Measurements from ENCODE around the gene GJC3.
"Not testable (repeated sequence)": the region's sequence is repeated elsewhere in the genome, so short reads cannot be mapped to it uniquely, and the experiment has no call there.

The GJC3 gene

DNA sequence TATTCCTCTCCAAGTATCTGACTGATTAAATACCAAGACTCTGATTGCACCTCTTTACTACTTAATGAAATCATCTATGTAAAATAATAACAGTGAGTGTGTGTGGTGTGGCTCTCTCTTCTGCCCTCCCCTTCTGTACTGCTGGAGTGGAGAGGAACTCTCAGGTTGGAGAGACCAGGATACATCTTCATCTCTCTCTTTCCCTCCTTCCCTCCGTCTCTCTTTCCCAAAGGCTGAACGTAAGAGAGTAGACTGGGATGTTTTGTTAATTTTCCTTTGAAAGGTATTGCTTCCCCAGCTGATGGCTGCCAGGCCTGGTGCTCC, 272 bp upstream of the GJC3 start:
- FAIRE-seq, result no peak

DNA sequence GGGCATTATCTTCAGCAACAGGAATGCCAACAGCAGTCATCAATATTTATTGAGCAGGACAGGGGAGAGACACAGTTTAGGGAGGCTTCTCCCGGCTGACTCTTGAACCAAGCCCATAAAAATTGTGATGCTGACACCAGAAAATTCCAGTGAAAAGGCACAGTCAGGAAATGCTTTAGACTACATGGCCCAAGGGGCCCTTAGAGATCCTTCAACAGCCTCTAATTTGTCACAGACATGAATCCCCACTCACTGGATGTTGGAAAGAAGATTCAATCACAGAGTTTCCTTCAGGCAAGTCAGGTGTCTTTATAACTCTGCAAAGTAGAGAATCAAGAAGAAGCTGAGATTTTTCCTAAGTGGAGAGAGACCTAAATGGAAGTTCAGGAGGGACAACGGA, 1.2 kb downstream of the GJC3 start:
- no peak for FAIRE-seq

DNA sequence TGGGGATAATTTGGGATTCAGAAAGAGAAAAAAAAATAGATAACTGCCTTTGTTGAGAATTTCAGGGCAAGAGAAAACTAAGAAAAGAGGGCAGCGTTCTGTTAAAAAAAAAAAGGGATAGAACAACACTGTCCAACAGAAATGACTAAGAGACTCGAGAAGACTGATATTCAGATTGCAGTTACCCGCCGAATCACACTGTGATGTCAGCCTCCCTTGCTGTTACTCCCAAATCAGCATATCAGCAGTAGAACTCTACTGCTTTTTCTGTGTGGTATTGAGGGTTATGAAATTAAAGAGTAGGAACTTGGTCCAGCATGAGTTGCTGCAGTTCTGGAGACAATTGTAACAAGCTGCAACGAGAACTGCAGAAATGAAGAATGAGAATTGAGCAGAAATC, 1.9 kb downstream of the GJC3 start:
- FAIRE-seq, result no peak

DNA sequence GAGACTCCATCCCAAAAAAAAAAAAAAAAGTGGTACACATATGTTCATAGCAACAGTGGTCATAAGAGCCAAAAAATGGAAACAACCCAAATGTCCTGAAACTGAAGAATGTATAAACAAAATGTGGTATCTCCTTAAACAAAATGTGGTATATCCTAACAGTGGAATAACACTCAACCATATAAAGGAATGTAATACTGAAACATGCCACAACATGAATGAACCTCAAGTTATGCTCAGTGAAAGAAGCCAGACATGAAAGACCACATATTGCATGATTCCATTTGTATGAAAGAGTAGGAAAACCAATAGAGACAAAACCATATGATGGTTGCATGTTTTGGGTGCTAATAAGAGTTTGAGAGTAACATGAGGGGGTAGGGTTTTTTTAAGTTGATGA, 3.1 kb downstream of the GJC3 start:
- FAIRE-seq, result no peak

DNA sequence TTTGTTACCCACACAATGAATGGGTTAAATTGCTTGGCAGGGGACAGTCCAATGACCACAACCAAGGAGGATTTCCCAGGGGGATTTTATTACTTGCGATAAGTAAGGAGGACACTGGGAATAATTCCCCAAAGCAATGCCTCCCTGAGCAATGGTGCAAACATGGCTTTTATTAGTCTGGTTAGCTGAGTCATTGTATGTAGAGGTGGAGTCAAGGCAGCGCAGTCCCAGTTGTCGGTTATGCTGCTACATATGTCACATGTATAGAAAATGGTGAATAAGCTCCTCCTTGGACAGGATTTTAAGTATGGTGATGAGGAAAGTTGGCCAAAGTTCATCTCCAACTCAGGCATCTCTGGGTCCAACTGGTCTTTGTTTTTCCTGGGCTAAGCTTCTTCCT, 6.2 kb downstream of the GJC3 start:
- FAIRE-seq, result no peak

DNA sequence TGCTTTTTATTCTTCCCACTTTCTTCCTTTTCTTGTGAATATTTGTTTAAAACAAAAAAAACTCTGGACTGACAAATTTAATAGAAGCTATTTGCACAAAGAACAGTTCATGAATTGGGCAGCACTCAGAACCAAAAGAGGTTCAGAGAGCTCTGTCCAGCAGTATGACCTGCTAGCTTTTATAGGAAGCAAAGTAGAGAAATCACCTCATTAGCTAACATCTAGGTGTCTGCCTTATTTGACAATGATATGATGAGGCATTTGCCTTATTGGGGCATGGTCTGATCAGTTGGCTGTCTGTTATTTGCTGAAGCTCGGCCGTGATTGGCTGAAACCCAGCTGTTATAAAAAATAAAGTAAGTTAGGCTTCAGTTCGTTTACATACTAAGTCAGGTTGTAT, 9.3 kb downstream of the GJC3 start:
- FAIRE-seq, result no peak

DNA sequence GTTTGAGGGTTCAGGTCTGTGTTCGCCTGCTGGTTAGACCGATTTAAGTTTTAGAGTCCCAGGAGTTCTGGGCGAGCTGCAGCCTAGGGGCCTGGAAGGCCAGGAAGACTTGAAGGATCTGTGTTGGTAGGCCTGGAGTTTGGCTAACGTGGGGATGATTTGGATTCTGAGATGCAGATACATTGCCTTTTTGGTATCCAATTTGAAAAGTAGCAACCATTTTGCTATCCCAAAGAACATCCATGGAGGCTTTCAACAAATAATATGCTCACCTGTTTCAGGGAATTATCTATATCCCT, 9.7 kb downstream of the GJC3 start:
- FAIRE-seq, result no peak

DNA sequence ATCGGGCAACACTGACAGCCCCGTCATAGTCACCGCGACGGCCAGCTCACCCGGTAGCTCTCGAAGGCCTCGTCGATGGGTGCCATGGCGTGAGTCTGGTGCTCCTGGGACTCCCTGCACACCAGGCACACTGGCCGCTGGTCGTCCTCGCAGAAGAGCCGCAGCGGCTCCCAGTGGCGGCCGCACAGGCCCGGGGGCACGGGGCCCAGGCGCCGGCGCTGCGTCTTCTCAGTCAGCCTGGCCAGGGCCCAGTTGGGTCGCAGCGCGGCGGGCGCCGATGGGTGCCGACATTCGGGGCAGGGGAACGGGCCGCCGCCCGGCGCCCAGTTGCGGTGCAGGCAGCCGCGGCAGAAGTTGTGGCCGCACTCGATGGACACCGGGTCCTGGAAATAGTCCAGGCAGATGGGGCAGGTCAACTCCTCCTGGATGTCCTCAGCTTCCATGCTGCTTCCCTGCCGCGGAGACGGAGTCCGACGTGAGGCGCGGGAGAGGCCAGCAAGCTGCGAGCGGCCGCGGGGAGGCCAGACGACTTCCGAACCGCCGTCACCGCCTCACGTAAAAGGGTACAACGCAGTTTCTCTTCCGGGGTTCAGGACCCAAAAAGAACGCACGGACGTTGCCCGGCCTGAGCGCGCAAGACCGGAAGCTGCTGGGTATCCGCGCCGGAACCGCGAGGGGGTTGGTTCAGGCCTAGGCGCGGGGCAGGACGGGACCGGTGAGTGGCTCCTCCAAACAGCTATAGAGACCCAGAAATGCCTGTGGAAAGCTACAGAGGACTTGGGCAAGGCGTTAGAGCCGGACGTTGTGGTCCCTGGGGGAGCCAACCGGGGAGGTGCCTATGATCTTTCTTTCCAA, 10.2 kb downstream of the GJC3 start, which contains the start of gene TRIM4:
Gene TRIM4, minus strand, starts transcription at position 572 of the 855 bp plus-strand sequence. Its CDS starts 129 bp downstream, at position 443.
- FAIRE-seq, result no peak

DNA sequence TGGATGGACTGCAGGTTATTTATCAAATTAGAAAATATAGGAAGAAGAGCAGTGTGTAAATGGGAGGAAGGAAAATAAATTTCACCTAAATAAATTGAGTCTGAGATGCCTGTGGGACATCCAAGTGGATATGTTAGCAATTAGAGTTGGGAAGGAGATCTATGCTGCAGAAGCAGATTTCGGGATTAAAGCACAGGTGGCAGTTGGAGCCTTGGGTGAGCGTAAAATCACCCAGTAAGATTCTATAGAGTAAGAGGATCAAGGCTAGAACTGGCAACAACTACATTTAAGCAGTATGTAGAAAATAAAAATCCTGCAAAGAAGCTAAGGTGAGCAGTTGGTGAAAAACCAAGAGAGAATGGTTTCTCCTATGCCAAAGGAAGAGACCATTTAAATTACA, 18.4 kb downstream of the GJC3 start:
- FAIRE-seq, result no peak

DNA sequence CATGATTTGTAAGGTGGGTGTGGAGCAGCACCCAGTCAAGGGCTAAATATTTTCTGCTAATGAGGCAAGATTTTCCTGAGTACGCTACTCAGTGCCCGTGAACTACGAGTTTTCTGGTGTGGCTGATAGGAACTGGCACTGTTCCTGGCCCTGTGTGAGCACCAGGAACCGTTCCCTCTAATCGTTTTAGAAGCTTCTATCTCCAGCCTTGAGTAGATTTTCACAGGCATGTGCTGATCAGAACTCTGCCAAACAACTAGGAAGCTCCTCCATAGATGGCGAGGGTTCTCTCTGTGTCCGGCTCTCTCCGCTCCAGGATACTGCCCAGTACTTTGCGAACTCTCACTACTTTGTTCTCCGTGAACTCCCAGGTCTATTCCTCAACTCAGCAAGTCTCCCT, 27.8 kb downstream of the GJC3 start:
- no peak for FAIRE-seq

DNA sequence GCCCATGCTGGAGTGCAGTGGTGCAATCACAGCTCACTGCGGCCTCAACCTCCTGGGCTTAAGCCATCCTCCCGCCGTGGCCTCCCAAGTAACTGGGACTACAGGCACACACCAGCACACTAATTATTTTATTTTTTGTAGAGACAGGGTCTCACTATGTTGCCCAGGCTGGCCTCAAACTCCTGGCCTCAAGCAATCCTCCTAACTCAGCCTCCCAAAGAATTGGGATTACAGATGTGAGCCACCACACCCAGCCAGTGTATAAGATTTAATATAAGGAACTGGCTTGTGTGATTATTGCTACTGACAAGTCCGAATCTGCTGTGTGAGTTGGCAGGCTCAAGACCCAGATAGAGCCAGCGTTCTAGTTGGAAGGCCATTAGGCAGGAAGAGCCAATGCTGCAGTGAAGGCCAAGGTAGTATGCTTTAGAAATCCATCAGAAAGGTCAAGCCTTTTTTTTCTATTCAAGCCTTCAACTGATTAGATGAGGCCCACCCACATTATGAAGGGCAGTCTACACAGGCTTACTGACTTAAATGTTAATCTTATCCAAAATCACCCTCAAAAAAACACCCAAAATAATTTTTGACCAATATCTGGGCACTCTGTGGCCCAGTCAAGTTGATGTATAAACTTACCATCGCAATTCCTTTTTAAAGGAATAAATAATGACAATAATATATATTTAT, 29.4 kb downstream of the GJC3 start:
- no peak for FAIRE-seq

DNA sequence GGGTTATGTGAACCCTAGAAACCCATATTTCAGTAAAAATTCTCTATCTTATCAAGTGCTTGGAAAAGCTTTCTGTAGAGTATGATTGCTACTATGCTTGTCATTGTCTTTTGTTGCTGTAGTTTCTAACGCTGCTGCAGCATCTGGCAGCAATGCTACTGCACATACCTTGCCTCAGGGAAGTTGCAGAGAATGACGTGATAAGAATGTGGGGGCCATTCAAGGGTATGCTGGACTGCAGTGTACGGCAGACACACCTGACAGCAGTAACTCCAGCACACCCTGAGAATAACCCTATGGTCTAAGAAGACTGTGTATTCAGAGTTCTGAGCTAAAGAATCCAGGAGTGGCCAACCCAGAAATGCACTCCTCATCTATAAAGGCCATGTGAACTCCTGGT, 30.6 kb downstream of the GJC3 start:
- no peak for FAIRE-seq

DNA sequence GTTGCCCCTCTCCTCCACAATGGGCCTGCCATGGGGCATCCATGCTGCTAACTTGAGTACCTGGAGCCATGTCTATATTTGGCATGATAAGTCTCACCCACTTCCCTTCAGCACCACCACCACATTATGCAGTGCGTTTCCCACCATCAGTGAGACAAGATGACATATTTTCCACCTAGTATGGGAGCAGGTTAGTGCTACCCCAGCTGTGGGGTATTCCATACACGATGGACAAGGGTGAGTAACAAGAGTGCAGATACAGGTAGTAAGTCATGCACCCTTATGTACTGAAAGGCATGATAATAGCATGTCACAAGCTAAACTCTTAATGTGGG, 31.4 kb downstream of the GJC3 start:
- no peak for FAIRE-seq

DNA sequence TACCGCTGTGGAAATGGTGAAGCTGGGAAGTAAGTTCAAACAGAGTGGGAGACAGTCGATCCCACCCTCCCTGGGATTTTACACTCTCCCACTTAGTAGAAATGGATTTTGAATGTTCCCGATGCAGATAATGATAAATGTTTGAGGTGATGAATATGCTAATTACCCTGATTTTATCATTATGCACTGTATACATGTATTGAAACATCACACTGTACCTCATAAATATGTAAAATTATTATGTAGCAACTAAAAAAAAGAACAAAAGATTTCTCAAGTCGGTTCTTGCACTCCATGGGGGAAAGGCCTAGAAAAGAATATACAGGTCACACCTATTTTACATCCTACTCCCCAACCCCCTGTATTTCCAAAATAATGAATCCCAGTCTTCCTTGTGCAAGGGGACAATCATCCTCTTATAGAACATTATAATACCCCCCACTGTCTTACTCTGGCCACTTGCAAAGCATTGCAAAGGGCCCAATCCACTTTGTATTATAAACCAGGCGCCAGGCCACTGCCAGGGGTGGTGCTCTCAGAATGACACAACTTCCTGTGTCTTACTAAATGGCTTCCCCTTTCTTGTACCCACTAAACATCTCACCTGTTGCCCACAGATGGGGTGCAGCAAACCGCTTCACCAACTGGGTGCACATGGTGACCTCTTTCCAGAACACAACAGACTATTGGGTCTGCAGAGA, 31.9 kb downstream of the GJC3 start:
- FAIRE-seq, result no peak

DNA sequence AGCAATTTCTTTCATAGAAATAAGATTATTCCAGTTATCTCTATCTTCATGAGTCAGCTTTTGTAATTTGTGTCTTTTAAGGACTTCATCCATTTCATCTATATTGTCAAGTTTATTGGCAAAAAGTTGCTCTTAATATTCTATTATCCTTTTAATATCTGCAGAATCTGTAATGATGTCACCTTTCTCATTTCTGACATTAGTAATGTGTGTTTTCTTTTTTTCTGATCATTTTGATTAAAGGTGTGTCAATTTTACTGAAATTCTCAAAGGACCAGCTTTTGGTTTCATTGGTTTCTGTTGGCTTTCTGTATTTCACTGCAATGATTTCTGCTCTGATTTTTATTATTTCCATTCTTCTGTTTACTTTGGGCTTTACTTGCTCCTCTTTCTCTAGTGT, 34.7 kb downstream of the GJC3 start:
- no peak for FAIRE-seq

DNA sequence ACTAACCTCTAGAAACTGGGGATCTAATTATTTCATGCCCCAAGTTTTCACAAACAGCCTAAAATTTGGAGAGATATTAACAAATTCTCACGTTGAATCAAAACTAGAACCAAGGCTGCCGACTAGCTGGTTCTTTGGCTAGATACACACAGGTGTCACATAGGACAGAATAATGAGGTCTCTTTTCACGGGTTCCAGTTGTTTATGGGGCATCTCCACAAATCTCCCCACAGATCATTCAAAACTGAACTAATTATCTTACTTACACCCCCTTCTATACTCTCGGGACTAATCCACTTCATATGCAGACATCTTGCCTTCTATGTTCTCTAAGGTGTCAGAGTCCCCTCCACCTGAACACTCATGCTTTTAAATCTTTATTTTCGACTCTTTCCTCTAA, 36.1 kb downstream of the GJC3 start:
- FAIRE-seq, result no peak

DNA sequence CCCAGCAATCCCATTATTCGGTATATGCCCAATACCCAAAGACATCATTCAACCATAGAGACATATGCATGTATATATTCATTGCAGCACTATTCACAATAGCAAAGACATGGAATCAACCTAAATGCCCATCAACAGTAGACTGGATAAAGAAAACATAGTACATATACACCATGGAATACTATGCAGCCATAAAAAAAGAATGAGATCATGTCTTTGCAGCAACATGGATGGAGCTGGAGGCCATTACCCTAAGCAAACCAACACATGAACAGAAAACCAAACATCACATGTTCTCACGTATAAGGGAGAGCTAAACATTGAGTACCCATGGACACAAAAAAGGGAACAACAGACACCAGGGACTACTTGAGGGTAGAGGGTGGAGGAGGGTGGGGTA, 39.1 kb downstream of the GJC3 start:
- not testable (repeated sequence) for FAIRE-seq

DNA sequence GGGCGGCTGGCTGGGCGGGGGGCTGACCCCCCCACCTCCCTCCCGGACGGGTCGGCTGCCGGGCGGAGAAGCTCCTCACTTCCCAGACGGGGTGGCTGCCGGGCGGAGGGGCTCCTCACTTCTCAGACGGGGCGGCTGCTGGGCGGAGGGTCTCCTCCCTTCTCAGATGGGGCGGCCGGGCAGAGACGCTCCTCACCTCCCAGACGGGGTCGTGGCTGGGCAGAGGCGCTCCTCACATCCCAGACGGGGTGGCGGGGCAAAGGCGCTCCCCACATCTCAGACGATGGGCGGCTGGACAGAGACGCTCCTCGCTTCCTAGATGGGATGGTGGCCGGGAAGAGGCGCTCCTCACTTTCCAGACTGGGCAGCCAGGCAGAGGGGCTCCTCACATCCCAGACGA, 41.1 kb downstream of the GJC3 start:
- FAIRE-seq, result not testable (repeated sequence)

DNA sequence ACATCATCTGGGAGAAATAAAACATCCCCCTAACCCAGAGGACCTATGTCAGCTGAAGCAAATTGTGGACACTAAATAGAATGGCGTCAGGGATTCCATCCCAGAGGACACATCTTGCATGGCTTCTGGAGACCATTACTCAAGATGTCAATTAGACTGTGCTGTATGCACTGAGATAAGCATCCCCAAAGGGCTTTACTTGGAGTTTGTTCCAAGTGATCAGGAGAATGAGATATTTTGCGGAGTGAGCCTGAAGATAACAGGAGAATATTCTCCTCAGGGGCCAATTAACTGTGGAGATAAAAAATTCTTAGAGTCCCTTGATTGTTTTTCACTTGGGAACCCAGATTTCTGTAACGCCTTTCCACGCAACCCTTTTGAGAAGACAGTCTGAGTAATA, 48.0 kb downstream of the GJC3 start:
- FAIRE-seq, result no peak

DNA sequence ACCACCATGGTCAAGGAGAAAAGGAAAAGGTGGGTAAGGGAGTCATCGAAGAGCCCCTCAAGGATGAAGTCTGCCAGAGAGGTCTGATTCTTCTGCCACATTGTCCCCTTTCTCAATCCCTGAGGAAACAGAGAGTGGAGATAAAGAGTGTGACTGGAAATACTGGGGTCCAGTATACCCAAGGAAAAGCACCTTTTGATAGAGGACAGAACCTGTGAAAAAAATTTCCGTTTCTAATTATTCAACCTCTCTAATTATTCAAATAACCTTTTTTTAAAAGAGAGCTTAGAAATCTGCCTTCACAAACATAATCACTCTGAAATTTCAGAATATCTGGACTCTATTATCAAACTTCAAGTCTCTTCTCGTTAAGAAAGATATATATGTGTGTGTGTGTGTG, 52.5 kb downstream of the GJC3 start, which contains the start of gene OR2AE1:
Gene OR2AE1, minus strand, starts transcription at position 101 of the 400 bp plus-strand sequence. Its CDS starts 0 bp downstream, at position 101.
- no peak for FAIRE-seq

DNA sequence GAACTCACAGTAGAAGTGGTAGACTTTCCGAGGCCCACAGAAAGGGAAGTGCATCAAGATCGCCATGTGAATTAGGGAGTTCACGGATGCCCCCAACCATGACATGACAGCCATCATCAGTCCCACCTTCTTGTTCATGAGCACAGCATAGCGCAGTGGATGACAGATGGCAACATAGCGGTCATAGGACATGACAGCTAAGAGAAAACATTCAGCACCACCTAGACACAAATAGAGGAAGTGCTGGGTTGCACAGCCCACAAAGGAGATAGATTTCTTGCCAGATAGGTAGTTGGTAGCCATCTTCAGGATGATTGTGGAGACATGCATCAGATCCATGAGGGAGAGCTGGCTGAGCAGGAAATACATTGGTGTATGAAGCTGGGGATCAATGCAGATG, 52.9 kb downstream of the GJC3 start:
- no peak for FAIRE-seq
